Fibroblast of lung (primary cell): ENCODE measurements around the gene FLT3.

Experiments
- CTCF ChIP-seq, 2 donors: IDR thresholded peaks in 1 of 2; conservative IDR thresholded peaks in 1 of 2; 1 replicate in 1 of 2; 2 replicates in 1 of 2; pipeline ENCODE4 v1.5.1; 2011 to 2012; ENCODE audit warnings: low read length in 2 of 2, control low read depth in 1 of 2, inconsistent platforms in 1 of 2, low read depth in 1 of 2, mild to moderate bottlenecking in 1 of 2
- EZH2 ChIP-seq: IDR thresholded peaks from 2 replicates; pipeline ENCODE4 v1.5.1; 2012; ENCODE audit warnings: low read length, control low read depth, mild to moderate bottlenecking; ENCODE audit errors: missing control alignments

DNA sequence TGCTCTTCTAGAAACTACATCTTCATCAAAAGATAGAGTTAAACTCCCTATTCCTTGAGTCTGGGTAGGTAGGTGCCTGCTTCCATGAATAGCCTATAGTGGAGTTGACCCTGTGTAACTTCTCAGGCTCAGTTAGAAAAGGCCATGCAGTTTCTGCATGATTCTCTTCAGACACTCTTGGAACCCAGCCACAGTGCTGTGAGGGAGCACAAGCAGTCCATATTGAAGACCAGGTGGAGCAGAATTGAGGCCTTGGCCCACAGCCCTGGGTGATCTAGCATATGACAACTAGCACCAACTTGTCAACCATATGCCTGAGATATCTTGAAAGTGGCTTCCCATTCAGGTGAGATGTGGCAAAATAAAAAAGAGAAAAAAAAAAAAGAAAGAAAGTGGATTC is 27.7 kb upstream of the FLT3 start:
- TF ChIP-seq CTCF (conservative IDR thresholded peaks at IDR 0.05 in 1 of 2, IDR thresholded peaks at IDR 0.05 in 1 of 2; ENCODE audit: low read depth in 1 of 2, low read length in 2 of 2) (no peak), EZH2 (no peak)
